ENCODE measurements around the gene TST. TPM values are rescaled to one million over a fixed set of nuclear protein-coding genes. Genes with fewer than 3 reads are reported as not detected.

The TST gene
- total and polyA plus RNA-seq, 2 donors (not counting 3 experiments of a cell fraction or from before 2014, with no cell fraction given), result 39.2 to 95.1 TPM

DNA sequence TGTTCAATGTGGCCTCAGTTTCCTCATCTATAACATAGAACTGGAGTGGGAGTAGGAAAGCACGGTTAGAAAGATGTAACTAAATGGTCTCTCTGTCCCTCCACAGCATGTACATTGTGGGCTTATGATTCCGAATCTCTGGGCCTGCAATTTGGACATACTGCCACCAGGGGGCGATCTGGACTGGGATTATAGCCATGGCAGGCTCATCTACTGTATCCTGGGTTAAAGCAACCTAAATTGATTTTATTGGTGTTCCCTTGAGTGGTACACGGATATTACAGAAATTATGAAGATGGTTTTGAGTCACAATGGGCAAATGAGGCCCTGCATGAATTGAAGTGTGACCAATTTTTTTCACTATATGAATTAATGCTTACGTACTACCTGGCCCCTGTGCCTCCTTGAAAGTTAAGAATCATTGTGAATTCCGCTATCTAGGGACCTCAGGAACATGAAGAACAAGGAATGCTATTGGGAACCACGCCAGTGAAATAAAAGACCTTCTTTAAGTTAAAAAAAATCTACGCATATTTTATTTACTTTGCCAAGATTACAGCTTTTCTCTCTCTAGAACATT is 32.9 kb downstream of the TST start:
- TF ChIP-seq JUN (IDR thresholded peaks at IDR 0.05; ENCODE audit: borderline replicate concordance, insufficient read depth, insufficient read length, low read depth) (no peak), FOS (IDR thresholded peaks at IDR 0.05; ENCODE audit: borderline replicate concordance, insufficient read depth, low read length) (no peak)
- TF ChIP-seq, protein P1, sequence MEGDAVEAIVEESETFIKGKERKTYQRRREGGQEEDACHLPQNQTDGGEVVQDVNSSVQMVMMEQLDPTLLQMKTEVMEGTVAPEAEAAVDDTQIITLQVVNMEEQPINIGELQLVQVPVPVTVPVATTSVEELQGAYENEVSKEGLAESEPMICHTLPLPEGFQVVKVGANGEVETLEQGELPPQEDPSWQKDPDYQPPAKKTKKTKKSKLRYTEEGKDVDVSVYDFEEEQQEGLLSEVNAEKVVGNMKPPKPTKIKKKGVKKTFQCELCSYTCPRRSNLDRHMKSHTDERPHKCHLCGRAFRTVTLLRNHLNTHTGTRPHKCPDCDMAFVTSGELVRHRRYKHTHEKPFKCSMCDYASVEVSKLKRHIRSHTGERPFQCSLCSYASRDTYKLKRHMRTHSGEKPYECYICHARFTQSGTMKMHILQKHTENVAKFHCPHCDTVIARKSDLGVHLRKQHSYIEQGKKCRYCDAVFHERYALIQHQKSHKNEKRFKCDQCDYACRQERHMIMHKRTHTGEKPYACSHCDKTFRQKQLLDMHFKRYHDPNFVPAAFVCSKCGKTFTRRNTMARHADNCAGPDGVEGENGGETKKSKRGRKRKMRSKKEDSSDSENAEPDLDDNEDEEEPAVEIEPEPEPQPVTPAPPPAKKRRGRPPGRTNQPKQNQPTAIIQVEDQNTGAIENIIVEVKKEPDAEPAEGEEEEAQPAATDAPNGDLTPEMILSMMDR (IDR thresholded peaks at IDR 0.05; ENCODE audit: extremely low read depth in 1 of 2, insufficient read depth in 1 of 2, low read depth in 1 of 2, low read length in 2 of 2), result peak; percentile 63 to 86
- Histone ChIP-seq H3K27ac (ENCODE audit: insufficient read depth, low read depth, low read length) (no peak overlapping the region), H3K9me3 (replicated peaks; ENCODE audit: control insufficient read depth, insufficient read depth, low read length) (peaks cover 2% of the 10 kb centered on the region), H4K20me1 (replicated peaks; ENCODE audit: control insufficient read depth, extremely low read depth, insufficient read depth, low read length) (no peaks in the 10 kb centered on the region), H3K4me3 (replicated peaks in 1 of 3; ENCODE audit: insufficient read depth in 1 of 3, low read depth in 1 of 3, low read length in 3 of 3) (no peak overlapping the region), H3K27me3 (ENCODE audit: control insufficient read depth in 2 of 2, insufficient read depth in 2 of 2, low read length in 2 of 2) (peaks cover 9 to 12% of the 10 kb centered on the region in 2 experiments), H2AFZ (ENCODE audit: low read depth, low read length) (no peak overlapping the region), H3K79me2 (ENCODE audit: control insufficient read depth, insufficient read depth, low read length) (no peaks in the 10 kb centered on the region), H3K9ac (replicated peaks; ENCODE audit: extremely low read depth, insufficient read depth, low read length) (no peak overlapping the region), H3K9me1 (replicated peaks; ENCODE audit: control insufficient read depth, extremely low read depth, insufficient read depth, low read length) (no peaks in the 10 kb centered on the region), H3K4me2 (ENCODE audit: insufficient read depth, low read length) (no peak overlapping the region), H3K36me3 (ENCODE audit: control insufficient read depth in 2 of 2, extremely low read depth in 1 of 2, insufficient read depth in 2 of 2, low read length in 2 of 2) (no peaks in the 10 kb centered on the region), H3K4me1 (ENCODE audit: control insufficient read depth, extremely low read depth, insufficient read depth, low read length) (no peaks in the 10 kb centered on the region)
- ChIA-PET CTCF (interaction anchor here (0.9 to 1.1 kb wide), 2 partner anchors 57 to 212 kb away, joined by 3 to 4 read pairs; no protein-coding TSS in a partner anchor), POLR2A (no interaction called here)
- BruUV-seq (replicated peaks), result no TSS peak
- dilution Hi-C loops (cut with MboI; ENCODE audit: extremely low pct_ligation_motif_present, low sequenced_read_pairs) (no loop called here), intact Hi-C loops (cut with micrococcal nuclease) (loop anchor here (1.0 to 10.0 kb wide), 2 partner anchors 58 to 422 kb away; no protein-coding TSS in a partner anchor)
- DNase-seq (ENCODE audit: low read depth, low spot score) (peak; percentile 13), FAIRE-seq (no peak)

- Histone ChIP-seq H3K36me3 (ENCODE audit: control insufficient read depth in 2 of 2, extremely low read depth in 1 of 2, insufficient read depth in 2 of 2, low read length in 2 of 2) (no peaks in the 10 kb centered on the region), H2AFZ (ENCODE audit: low read depth, low read length) (no peak overlapping the region), H3K27ac (ENCODE audit: insufficient read depth, low read depth, low read length) (no peak overlapping the region), H3K9ac (replicated peaks; ENCODE audit: extremely low read depth, insufficient read depth, low read length) (no peak overlapping the region), H3K27me3 (ENCODE audit: control insufficient read depth in 2 of 2, insufficient read depth in 2 of 2, low read length in 2 of 2) (peaks cover 5 to 8% of the 10 kb centered on the region in 2 experiments), H3K4me3 (replicated peaks in 1 of 3; ENCODE audit: insufficient read depth in 1 of 3, low read depth in 1 of 3, low read length in 3 of 3) (no peak overlapping the region), H3K4me2 (ENCODE audit: insufficient read depth, low read length) (no peak overlapping the region), H3K9me3 (replicated peaks; ENCODE audit: control insufficient read depth, insufficient read depth, low read length) (peaks cover 2% of the 10 kb centered on the region), H3K79me2 (ENCODE audit: control insufficient read depth, insufficient read depth, low read length) (no peaks in the 10 kb centered on the region), H4K20me1 (replicated peaks; ENCODE audit: control insufficient read depth, extremely low read depth, insufficient read depth, low read length) (no peaks in the 10 kb centered on the region), H3K4me1 (ENCODE audit: control insufficient read depth, extremely low read depth, insufficient read depth, low read length) (no peaks in the 10 kb centered on the region), H3K9me1 (replicated peaks; ENCODE audit: control insufficient read depth, extremely low read depth, insufficient read depth, low read length) (no peaks in the 10 kb centered on the region)
- dilution Hi-C loops (cut with MboI; ENCODE audit: extremely low pct_ligation_motif_present, low sequenced_read_pairs) (no loop called here), intact Hi-C loops (cut with micrococcal nuclease) (loop anchor here (10.0 kb wide), 1 partner anchor 421 kb away; no protein-coding TSS in a partner anchor)
- TF ChIP-seq, protein P1 (IDR thresholded peaks at IDR 0.05; ENCODE audit: extremely low read depth in 1 of 2, insufficient read depth in 1 of 2, low read depth in 1 of 2, low read length in 2 of 2), result no peak
- TF ChIP-seq EZH2 (IDR thresholded peaks at IDR 0.05; ENCODE audit: borderline replicate concordance, low read depth, low read length, severe bottlenecking), result no peak
- TF ChIP-seq POLR2A (IDR thresholded peaks at IDR 0.05; ENCODE audit: low read depth, low read length), result no peak
- no peak for TF ChIP-seq MYC (IDR thresholded peaks at IDR 0.05; ENCODE audit: low read depth, low read length)
- no peak for TF ChIP-seq POLR2AphosphoS5 (IDR thresholded peaks at IDR 0.05; ENCODE audit: insufficient read depth, low read depth, low read length)
- no peak for TF ChIP-seq JUN (IDR thresholded peaks at IDR 0.05; ENCODE audit: borderline replicate concordance, insufficient read depth, insufficient read length, low read depth)
- BruUV-seq (replicated peaks), result no TSS peak
- DNase-seq (ENCODE audit: low read depth, low spot score) (no peak), FAIRE-seq (no peak)
- CTCF ChIA-PET, result no interaction called here
- POLR2A ChIA-PET, result no interaction called here
These were observed 33.9 kb downstream of the TST start for GRCh38 chr22:36985211-36985889.
